Measurements from ENCODE around the gene PRKACB.

GRCh38 chr1:84264961-84265360, 120.9 kb downstream of the PRKACB start:
- TF ChIP-seq CTCF (conservative IDR thresholded peaks at IDR 0.05; ENCODE audit: low read length), result no peak
- no peak for TF ChIP-seq EZH2phosphoT487 (IDR thresholded peaks at IDR 0.05; ENCODE audit: borderline replicate concordance, low read depth, low read length)
